ENCODE measurements around the gene ASCL2.

DNA sequence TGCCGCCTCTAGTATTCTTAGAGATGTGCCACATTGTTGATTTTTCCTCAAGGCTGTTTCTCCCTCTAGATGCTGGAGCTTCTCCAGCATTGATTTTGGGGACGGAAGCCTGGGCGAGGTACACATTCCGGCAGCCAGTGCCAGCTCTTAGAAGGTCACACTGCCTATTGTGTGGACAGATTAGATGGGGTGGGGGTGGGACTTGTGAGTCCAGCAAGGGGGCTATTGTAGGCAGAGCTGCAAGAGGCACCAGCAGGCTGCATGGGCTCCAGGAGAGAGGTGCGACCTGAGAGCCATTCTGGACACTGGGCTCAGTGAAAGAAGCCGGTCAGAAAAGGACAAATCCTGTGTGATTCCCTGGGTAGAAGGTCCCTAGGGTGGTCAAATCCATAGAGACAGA is 19.0 kb upstream of the ASCL2 start:
- TF ChIP-seq, protein P1, sequence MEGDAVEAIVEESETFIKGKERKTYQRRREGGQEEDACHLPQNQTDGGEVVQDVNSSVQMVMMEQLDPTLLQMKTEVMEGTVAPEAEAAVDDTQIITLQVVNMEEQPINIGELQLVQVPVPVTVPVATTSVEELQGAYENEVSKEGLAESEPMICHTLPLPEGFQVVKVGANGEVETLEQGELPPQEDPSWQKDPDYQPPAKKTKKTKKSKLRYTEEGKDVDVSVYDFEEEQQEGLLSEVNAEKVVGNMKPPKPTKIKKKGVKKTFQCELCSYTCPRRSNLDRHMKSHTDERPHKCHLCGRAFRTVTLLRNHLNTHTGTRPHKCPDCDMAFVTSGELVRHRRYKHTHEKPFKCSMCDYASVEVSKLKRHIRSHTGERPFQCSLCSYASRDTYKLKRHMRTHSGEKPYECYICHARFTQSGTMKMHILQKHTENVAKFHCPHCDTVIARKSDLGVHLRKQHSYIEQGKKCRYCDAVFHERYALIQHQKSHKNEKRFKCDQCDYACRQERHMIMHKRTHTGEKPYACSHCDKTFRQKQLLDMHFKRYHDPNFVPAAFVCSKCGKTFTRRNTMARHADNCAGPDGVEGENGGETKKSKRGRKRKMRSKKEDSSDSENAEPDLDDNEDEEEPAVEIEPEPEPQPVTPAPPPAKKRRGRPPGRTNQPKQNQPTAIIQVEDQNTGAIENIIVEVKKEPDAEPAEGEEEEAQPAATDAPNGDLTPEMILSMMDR (IDR thresholded peaks at IDR 0.05) = no peak
- no peak for TF ChIP-seq POLR2A (IDR thresholded peaks at IDR 0.05)
